HG03196 (cell line): ENCODE results near the gene CEP76.

Experiments used
- ATAC-seq: cut with Tn5 transposase; IDR thresholded peaks from one replicate; pipeline ENCODE4 v1.9.1; 2021; ENCODE audit not compliant: unreplicated experiment

CEP76 gene, protein sequence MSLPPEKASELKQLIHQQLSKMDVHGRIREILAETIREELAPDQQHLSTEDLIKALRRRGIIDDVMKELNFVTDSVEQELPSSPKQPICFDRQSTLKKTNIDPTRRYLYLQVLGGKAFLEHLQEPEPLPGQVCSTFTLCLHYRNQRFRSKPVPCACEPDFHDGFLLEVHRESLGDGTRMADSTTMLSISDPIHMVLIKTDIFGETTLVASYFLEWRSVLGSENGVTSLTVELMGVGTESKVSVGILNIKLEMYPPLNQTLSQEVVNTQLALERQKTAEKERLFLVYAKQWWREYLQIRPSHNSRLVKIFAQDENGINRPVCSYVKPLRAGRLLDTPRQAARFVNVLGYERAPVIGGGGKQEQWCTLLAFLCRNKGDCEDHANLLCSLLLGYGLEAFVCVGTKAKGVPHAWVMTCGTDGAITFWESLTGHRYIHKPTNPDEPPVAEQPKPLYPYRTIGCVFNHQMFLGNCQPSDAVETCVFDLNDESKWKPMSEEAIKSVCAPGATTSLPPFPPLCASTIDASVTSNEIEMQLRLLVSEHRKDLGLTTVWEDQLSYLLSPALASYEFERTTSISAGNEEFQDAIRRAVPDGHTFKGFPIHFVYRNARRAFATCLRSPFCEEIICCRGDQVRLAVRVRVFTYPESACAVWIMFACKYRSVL

DNA sequence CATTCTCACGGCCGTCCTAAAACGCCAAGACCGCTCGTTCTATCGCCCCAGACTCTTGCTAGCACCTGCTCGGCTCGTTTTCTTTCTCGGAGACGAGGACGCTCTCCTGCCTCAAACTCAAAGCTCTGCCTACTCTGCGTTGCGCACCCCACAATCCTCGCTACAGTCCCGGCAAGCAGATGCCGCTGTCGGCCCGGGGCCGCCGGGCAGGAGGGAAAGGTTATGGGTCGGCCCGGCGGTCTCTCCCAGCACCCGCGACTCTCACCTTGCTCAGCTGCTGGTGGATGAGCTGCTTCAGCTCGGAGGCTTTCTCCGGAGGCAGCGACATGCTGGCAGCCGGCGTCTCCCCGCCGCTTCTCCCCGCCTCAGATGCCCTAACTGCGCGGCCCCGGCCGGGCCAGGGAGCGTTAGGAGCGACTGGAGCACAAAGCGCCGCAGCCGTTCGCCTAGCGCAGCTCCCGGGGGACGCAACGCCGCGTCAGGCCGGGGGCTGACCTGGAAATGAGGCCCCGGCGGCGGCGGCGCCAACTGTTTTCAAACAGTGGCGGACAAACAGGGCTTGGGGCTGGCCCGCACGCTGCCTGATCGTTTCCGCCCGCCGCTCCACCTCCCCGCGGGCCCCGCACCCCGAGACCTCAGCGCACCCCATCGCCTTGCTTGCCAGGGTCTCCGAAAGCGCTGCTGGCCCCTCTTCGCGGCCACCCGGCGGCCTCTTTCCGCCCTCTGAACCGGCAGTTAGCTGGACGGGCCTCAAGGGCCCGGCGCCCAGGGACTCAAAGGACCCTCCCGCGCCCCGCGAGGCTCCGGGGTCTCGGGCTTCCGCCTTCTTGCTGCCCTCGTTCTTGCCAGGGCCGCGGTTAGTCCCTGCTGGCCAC, at the start of gene CEP76, which contains the start of gene PSMG2:
CEP76 (minus strand) TSS at position 503 of the 875 bp plus-strand sequence; CDS start at position 328, 175 bp downstream.
PSMG2 (plus strand) TSS at position 822 of the 875 bp plus-strand sequence. CDS start 66 bp downstream, outside the sequence.
- peak; percentile 92 for ATAC-seq

DNA sequence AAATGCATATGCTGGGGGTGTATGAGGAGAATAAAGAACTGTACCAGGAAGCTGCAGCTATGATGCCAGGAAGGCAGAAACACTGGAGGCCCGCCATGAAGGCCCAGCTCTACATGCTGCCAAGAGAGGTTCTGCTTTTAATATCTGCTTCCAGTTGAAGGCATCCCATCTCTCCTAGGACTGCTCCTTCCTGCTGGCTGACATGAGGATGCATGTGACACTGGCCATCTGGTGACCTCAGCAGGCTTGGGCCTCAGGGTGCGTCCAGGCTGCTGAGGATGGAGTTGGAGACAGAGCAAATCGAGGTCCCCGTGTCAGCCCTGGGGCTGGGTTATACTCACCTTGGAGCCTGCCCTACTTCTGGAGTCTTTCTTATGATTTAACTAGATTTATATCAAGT, 49.4 kb upstream of the CEP76 start:
- ATAC-seq, result no peak

DNA sequence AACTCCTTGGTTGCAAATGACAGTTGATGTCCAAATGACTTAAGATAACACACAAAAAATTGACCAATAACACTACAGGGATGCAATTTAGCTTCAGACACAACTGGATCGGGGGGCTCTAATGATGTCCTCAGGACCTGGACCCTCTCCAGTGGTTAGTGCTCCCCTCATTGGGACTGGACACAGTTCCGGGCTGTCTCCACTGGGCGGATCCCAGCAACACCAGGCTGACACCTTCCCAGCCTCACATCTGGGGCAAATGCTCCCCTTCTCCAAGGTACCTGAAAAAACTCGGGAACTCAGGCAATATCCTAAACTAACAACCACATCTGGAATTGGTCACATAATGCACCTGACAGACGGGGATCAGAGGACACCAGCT, 49.0 kb upstream of the CEP76 start:
- no peak for ATAC-seq

DNA sequence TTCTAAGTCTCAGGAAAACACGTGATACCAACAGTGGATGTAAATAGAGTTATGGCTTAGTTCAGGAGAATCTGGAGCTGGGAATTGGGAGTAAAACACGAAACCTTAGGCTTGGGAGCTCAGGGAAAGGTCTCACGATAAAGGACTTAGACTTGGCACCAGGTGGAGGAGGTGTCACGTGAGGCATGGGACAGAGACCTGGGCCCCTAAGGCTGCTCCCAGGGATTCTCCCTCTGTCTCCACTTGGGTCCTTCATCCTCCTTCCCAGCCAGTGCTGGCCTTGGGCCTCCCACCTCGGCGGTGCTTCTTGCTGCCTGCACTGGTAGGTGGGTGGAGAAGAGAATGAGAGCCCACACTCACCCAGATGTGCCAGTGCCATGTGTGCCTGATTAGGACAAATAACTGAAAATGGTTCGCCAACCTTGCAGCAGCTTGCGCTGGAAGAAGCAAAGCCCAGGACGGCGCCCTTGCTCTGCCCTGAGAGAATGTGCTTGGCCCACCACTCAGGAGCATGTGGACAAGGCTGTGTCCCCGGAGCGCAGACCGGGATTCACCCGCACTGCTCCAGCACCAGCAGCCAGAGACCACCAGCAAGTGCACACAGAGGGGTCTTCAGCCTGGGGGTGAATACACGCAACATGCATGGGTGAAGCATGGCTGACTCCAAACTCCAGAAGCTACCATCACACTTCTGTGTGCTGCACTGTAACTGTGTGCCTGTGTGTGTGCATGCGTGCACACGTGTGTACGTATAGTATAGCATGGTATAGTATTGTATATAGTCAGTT, 48.4 kb upstream of the CEP76 start:
- no peak for ATAC-seq

DNA sequence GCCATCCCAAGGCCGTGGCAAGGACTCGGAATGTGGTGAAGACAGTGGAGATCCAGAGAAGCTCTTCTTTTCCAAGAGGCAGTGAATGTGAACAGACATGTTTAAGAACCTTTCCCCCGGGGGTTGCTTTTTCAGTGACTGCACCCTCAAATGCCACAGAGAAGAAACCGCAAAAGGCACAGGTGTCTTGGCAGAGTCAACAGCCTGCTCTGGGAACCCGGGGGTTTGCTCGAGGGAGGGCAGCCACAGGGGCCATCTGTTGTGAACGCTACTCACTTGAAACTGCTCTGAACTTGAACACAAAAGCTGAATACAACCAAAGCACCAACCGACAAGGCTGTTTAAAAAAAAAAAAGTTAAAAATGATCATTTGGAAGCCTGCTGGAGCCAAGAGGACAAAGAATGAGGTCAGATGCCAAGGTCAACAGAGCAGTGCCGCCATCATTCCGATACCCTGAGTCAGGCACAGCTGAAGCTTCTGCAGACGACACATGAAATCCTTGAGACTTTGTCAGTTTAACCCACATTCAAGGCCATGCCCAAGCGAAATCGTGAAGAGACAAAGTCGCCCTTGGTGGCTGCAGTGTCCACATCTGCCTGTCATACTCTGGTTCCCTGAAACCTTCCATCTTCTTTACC, 47.7 kb upstream of the CEP76 start:
- no peak for ATAC-seq

DNA sequence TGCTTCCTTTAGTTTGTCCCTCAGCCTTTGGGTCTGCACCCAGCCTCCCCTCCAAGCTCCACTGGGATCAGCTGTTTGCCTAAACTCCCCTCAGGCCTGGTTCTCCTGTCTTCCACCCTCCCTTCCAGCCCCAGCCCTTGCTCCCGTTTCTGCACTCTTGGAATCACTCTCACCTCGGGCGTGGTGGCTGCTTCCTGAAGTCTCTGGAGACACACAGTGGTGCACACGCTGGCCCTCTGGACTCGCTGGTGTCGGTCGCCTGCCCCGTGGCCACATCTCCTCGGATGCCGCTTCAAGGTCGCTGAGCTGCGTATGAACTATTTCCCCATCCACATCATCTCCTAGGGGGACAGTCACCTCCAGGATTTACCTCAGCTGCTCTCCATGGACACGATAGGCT, 46.6 kb upstream of the CEP76 start:
- no peak for ATAC-seq

DNA sequence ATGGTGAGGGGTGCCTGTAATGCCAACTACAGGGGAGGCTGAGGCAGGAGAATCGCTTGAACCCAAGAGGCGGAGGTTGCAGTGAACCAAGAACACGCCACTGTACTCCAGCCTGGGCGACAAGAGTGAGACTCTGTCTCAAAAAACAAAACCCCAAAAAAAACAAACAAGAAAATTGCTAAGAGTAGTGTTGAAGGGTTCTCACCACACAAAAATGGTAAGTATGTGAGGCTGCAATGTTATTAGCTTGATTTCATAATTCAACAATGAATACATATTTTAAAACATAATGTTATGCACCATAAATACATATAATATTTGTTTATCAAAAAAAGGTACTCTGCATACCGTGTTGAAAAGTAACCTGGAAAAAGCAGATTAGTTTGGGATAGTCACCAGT, 46.1 kb upstream of the CEP76 start:
- ATAC-seq, result no peak

DNA sequence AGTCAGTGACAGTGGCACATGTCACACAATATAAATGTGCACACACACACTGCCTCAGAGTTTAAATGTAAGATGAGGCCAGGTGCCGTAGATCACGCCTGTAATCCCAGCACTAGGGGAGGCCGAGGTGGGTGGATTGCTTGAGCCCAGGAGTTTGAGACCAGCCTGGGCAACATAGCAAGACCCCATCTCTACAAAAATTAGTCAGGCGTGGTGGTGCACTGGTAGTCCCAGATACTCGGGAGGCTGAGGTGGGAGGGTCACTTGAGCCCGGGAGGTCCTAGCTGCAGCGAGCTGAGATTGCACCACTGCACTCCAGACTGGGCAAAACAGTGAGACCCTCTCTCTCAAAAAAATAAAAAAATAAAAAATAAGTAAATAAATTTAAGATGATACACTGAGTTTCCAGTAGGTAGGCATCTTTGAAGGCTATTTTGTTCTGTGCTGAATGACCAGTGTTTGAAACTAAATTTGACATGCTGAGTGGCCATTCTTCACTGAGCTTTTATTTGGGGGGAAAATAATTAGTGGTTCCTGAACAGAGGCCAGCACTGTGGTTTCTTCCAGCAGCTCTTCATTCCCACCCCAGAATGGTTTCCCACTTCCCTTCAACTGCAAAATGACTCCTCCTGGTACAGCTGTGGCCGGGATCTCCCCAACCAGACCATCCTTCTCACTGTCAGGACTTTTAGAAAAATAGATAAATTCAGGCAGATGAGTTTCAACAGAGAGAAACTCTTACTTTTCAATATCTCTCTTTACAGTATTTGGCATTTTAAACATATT, 45.2 kb upstream of the CEP76 start:
- no peak for ATAC-seq

DNA sequence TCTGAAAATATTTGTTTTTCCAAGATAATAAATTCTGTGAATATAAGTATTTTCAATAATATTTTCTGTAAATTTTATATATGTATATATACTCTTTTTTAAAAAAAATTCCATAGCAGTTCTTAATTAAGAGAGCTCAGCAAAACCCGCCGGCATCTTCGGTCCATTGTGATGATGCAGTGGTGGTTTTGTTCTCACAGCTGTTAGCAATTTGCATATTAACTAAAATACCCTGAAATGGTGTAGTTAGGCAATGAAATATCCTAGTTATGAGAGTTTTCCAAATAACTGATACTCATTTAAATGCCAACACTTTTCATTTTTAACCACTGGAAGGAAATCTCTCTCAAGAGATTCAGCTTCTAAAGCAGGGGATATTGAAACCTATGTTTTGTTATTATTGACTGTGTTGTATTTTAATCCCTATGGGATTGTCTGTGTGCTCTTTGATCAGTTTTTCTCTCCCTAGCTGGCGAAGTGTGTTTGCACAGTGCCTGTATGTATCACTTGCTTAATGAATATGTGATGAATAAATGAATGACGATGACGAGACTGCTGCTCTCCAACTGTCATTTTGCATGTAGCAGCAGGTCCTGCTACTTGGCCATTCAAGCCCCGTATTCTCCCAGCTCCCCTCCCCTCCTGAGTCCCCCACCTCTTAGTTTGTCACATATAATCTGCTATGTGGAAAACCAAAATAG, 42.7 kb upstream of the CEP76 start:
- ATAC-seq, result no peak

DNA sequence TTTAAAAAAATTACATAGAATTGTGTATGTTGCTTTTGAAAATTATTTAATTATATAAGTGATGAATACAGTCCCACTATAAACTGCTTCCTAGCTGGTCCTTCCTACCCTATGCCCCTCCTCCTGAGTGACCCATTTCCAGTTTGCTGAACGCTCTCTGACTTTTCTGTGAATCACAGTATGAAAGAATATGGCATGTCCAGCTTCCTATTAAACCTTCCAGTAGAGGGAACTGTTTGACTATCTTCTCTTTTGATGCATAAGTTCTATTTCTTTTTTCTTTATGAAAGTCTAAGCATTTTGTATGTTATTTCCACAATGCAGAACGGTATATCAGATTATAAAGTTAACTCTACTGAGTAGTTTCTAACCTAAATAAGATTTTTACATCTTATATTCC, 41.6 kb upstream of the CEP76 start:
- ATAC-seq, result no peak

DNA sequence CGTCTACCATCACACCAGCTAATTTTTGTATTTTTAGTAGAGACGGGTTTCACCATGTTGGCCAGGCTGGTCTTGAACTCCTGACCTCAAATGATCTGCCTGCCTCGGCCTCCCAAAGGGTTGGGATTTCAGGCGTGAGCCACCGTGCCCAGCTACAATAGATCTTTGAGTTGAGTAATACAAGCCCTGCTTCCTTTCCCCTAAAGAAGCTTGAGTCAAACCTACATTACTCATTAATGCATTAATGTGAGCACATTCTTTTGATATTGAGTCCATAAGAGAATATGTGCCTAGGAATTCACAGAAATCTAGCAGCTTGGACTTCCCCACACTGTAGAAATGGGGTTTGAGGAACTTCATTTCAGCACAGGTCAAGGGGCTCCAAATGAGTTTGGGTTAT, 39.9 kb upstream of the CEP76 start:
- no peak for ATAC-seq

DNA sequence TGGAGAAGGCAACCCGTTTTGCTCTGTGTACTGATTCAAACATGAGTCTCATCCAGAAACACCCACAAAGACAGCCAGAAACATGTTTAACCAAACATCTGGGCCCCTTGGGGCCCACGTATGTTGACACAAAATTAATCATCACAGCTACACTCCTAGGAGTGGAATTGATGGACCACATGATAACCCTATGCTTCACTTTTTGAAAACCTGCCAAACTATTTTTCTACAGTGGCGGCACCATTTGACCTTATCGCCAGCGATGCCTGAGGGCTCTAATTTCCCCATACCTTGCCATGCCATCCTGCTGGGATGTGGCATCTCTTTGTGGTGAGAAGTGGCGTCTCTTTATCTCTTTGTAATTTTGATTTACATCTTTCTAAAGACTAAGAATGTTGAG, 38.8 kb upstream of the CEP76 start:
- ATAC-seq, result no peak

DNA sequence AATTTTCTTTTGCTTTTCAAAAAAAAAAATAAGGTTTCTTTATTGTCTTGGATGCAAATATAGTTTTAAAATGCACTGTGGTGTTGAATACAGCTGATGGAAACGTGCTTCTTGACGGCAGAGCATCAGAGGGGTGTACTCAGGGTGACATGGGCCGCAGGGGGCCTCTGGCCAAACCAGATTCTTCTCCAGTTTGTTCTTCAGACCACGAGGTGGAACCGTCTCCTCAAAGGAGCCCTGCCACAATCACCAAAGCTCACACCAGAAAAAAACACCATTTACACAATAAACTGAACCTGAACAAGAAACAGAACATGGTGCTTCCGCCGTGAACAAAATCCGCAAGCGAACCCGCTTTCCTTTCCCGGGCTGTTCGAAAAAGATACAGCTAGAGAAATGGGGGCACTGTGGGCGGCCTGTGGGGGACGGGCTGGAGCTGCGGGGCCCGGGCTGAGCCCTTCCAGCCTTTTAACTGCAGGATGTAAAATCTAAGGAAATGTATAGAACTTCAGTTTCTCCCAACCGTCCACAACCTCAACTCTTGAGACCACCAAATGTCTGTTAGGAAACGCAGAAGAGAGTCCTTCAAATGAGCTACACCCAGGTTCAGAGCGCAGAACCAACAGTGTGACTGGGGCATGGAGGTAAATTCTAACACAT, 34.9 kb upstream of the CEP76 start:
- no peak for ATAC-seq

DNA sequence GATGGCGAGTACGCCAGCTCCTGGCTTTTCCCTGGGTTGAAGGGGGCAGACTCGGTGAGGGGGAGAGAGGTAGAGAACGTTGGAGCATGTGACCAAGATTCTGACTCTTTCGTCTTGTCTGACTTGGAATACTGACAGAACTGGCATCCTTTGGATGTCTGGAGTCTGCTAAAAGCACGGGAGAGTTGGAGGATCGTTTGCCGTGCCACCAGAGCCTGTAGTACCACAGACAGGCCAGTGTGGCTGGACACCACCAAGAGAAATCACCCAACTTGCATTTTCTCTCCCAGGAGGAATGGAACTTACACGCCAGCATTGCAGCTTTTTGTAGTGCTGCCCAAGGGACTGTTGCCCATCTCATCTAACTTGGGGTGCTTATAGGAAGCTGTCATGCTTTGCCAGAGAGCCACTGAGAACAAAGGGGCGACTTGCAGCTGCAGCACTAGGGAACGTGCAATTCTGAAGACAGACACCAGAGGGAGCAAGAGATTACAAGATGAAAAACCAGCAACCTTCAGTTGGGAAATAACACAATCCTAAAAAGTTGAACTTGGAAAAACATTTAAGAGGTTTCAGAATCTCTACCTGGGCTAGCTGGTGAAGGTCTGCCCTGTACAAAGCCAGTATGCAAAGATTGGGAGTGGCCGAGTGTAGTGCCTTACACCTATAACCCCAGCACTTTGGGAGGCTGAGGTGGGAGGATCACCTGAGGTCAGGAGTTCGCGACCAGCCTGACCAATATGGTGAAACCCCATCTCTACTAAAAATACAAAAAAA, 24.4 kb upstream of the CEP76 start:
- no peak for ATAC-seq

DNA sequence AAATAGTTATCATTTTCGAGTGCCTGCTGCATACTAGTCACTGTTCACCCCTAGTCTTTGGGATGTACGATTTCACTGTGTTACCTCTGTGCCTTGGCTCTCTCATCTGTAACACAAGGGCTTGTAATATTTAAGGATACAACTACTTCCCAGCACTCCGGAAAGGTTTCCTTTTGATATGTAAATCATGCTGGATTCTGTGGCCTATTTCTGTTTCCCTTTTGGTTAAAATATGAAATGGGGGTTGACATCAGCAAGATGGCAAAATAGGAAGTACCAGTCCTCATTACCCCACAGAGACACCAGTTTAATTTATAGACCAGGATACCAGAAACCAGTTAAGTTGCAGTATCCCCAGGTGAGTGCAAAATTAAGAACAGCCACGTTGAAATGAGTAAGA, 23.8 kb upstream of the CEP76 start:
- ATAC-seq, result no peak

DNA sequence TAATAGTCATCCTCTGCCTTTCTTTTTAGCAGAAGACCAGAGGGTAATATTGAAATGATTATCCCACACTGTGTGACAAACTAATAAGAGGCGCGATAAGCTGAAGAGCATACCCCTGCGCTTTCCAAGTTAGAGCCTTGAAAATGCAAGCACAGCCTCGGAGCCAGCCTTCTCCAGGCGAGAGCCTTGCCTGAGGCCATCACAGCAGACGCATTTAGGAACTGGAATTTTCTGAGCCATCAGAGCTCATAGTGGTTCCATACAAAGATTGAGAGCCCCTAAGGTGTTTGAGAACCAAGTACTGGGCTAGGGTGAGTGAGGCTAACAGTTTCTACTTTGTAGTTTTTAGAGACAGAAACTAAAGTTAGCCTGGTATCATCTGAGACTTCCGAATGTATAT, 20.2 kb upstream of the CEP76 start:
- ATAC-seq, result no peak

DNA sequence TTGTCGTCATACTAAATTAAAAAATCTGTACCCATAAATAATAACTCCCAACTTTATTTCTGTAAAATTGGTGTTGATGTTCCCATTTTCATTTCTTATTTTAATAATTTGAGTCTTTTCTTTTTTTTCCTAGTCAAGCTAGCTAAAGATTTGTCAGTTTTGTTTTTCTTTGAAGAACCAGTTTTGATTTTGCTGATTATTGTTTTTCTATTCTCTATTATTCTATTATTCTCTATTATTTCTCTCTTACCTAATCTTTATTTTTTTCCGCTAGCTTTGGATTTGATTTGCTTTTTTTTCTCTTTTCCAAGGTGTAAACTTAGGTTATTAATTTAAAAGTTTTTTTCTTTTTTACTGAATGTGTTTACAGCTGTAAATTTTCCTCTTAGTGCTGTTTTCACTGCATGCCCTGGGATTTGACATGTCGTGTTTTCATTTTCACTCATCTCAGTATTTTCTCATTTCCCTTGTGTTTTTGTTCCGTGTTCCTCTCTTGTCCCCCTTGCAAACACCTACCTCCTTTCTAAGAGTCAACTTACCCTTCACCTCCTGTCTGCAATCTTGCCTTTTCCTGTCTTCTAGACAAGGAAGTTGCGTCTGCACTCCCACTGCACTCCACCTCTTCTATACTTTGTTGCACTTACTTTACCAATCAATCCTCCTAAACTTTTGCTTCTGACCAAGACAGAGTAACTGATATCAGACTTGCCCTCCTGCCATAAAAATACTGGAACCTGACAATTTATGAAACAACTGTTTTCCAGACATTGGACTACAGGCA, 19.2 kb upstream of the CEP76 start:
- no peak for ATAC-seq
